ENCODE results near the gene BID. TPM values are rescaled to one million over a fixed set of nuclear protein-coding genes. Genes with fewer than 3 reads are reported as not detected.
A peak's percentile ranks its signal among the peaks of the same experiment; 100 is the strongest.

BID gene
- total RNA-seq = 10 to 100 TPM in 7 of 9 donors, 1 to 10 TPM in 2; 6.3 to 26.6 (median 12.1) TPM
- 1 to 10 TPM; 3.8 to 7.3 (median 6.2) TPM for polyA plus RNA-seq
- long read RNA-seq, donor 1, partial matches to known transcripts = 0 of 1 reads
- long read RNA-seq, donor 1, other reads (novel, unspliced or antisense) = 0 of 1 reads
- long read RNA-seq, donor 2, partial matches to known transcripts = 0 of 2 reads
- long read RNA-seq, donor 2, other reads (novel, unspliced or antisense) = 0 of 2 reads
- long read RNA-seq, donor 3, partial matches to known transcripts = 0 of 4 reads
- long read RNA-seq, donor 3, other reads (novel, unspliced or antisense) = 0 of 4 reads
- long read RNA-seq, donor 4, transcript BID-215 (6 exons, 2,199 nt) = major isoform, 6 of 9 reads
- long read RNA-seq, donor 4, partial matches to known transcripts = 0 of 9 reads
- long read RNA-seq, donor 4, other reads (novel, unspliced or antisense) = 0 of 9 reads
- long read RNA-seq, donor 5, transcript BID-215 (6 exons, 2,199 nt) = major isoform, 17 of 19 reads
- long read RNA-seq, donor 5, partial matches to known transcripts = 0 of 19 reads
- long read RNA-seq, donor 5, other reads (novel, unspliced or antisense) = 0 of 19 reads
- long read RNA-seq, donor 6, transcript BID-215 (6 exons, 2,199 nt) = major isoform, 6 of 7 reads
- long read RNA-seq, donor 6, partial matches to known transcripts = 0 of 7 reads
- long read RNA-seq, donor 6, other reads (novel, unspliced or antisense) = 0 of 7 reads
- long read RNA-seq, donor 7, partial matches to known transcripts = 0 of 1 reads
- long read RNA-seq, donor 7, other reads (novel, unspliced or antisense) = 0 of 1 reads
- long read RNA-seq, donor 8, partial matches to known transcripts = 0 of 6 reads
- long read RNA-seq, donor 8, other reads (novel, unspliced or antisense) = 0 of 6 reads
- long read RNA-seq, donor 9, partial matches to known transcripts = 0 of 3 reads
- long read RNA-seq, donor 9, other reads (novel, unspliced or antisense) = 0 of 3 reads
- long read RNA-seq, donor 10, partial matches to known transcripts = 0 of 4 reads
- long read RNA-seq, donor 10, other reads (novel, unspliced or antisense) = 0 of 4 reads

DNA sequence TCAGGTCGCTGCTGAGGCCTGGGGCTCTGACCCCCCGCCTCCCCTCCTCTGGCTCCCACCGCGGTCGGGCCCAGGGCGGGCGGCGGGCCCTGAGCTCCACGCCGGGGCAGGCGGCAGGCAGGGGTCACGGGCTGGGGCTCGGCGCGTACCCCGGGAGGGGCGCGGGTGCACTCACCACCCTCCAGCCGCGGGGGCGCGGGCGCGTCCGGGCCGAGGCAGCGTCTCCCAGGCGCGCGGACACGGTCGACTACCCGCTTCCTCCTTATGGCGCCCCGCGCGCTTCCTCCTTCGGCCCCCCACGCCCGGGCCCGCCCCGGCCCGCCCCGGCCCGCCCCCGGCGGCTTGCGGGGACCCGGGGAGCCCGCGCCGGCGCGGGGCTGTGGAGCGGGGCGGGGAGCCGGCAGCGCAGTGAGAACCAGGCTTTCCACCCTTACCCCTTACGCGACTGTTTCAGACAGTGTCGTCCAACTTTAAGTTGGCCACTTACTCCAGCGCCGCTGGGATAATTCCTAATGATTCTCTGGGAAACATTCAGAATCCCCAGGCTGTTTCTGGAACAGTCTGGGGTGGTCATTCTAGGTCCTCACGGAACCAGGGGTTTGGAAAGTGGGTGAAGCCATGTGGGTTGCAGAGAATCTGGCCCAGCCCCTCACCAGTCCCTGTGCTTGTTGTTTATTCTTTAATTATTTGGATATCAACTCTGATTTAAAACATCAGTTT is at the start of gene BID:
TSS of gene BID (minus strand) at position 264 of the 720 bp plus-strand sequence. CDS start 24,353 bp downstream, outside the sequence.
- 0 to 1% (median 0%) methylated on average over 2 to 64 of the region's 64 CpGs for WGBS, 4 donors
- intact Hi-C loops (cut with DNase I) = no loop called here
- no peak for TF ChIP-seq POLR2A (IDR thresholded peaks at IDR 0.05)
- TF ChIP-seq, protein P1, sequence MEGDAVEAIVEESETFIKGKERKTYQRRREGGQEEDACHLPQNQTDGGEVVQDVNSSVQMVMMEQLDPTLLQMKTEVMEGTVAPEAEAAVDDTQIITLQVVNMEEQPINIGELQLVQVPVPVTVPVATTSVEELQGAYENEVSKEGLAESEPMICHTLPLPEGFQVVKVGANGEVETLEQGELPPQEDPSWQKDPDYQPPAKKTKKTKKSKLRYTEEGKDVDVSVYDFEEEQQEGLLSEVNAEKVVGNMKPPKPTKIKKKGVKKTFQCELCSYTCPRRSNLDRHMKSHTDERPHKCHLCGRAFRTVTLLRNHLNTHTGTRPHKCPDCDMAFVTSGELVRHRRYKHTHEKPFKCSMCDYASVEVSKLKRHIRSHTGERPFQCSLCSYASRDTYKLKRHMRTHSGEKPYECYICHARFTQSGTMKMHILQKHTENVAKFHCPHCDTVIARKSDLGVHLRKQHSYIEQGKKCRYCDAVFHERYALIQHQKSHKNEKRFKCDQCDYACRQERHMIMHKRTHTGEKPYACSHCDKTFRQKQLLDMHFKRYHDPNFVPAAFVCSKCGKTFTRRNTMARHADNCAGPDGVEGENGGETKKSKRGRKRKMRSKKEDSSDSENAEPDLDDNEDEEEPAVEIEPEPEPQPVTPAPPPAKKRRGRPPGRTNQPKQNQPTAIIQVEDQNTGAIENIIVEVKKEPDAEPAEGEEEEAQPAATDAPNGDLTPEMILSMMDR (IDR thresholded peaks at IDR 0.05) = no peak

GRCh38 chr22:17823964-17824363 is 49.7 kb upstream of the BID start:
- H3K9me3 ChIP-seq (replicated peaks in 1 of 3) = no peaks in the 10 kb centered on the region
- no peak for DNase-seq
- no peak overlapping the region for H3K4me3 ChIP-seq
- 93 to 94% (median 94%) methylated on average over 15 of the region's 15 CpGs; no CpG with 5 or more reads in 1 of the 4 donors for WGBS, 4 donors
- no peaks in the 10 kb centered on the region for H3K4me1 ChIP-seq (replicated peaks in 1 of 2)
- peaks cover 0 to 32% of the 10 kb centered on the region in 2 donors for H3K36me3 ChIP-seq (replicated peaks in 1 of 2)
- intact Hi-C loops (cut with DNase I) = no loop called here
- no peaks in the 10 kb centered on the region for H3K27me3 ChIP-seq
- TF ChIP-seq POLR2A (IDR thresholded peaks at IDR 0.05) = no peak
- TF ChIP-seq, protein P1 (IDR thresholded peaks at IDR 0.05) = no peak
- no peak overlapping the region for H3K27ac ChIP-seq

More for the DNA sequence above, at the start of gene BID:
- H3K9me3 ChIP-seq (replicated peaks in 1 of 3) = no peaks in the 10 kb centered on the region
- peak in 2 of 7 donors; percentile 37 to 39 for DNase-seq
- peak within 1 kb of the TSS in 2 of 5 donors; percentile 62 to 75 for H3K27ac ChIP-seq
- no peaks in the 10 kb centered on the region for H3K36me3 ChIP-seq (replicated peaks in 1 of 2)
- no peaks in the 10 kb centered on the region for H3K27me3 ChIP-seq
- peaks cover 0 to 6% of the 10 kb centered on the region in 2 donors for H3K4me1 ChIP-seq (replicated peaks in 1 of 2)
- peak within 1 kb of the TSS; percentile 18 to 95 (median 40) for H3K4me3 ChIP-seq

GRCh38 chr22:17823226-17823625 is 49.0 kb upstream of the BID start:
- H3K36me3 ChIP-seq (replicated peaks in 1 of 2) = peaks cover 0 to 25% of the 10 kb centered on the region in 2 donors
- no peaks in the 10 kb centered on the region for H3K4me1 ChIP-seq (replicated peaks in 1 of 2)
- DNase-seq = no peak
- H3K27ac ChIP-seq = no peak overlapping the region
- TF ChIP-seq POLR2A (IDR thresholded peaks at IDR 0.05) = no peak
- TF ChIP-seq, protein P1 (IDR thresholded peaks at IDR 0.05) = no peak
- 78 to 96% (median 95%) methylated on average over 4 of the region's 4 CpGs for WGBS, 4 donors
- intact Hi-C loops (cut with DNase I) = no loop called here
- H3K4me3 ChIP-seq = no peak overlapping the region
- H3K9me3 ChIP-seq (replicated peaks in 1 of 3) = no peaks in the 10 kb centered on the region
- H3K27me3 ChIP-seq = no peaks in the 10 kb centered on the region

Data from adrenal gland (tissue), 19 donors.